H1 (cell line): ENCODE data around the gene SPEF1. TPM values are rescaled to one million over a fixed set of nuclear protein-coding genes. Genes with fewer than 3 reads are reported as not detected.

Experiments used
- CTCF ChIA-PET: fragments of 300-600 bp; sonication (Branson Sonifier 250); formaldehyde crosslinking; loops from one replicate; lab custom pipeline; 2021; ENCODE audit not compliant: partially characterized antibody; lab: Charles Lee
- POLR2A ChIA-PET: fragments of 300-600 bp; sonication (Branson Sonifier 250); formaldehyde crosslinking; loops from one replicate; lab custom pipeline; 2021; ENCODE audit warnings: inconsistent platforms; ENCODE audit not compliant: partially characterized antibody; lab: Charles Lee
- DNase-seq, 2 experiments: peaks; one replicate each; pipeline versions ENCODE4 v3.0.0 to v3.0.0-alpha.2; 2010 to 2022; ENCODE audit warnings: low spot score in 2 of 2, low read depth in 1 of 2, mixed read lengths in 1 of 2
- FAIRE-seq: peaks from 2 replicates; lab custom pipeline; 2011; peaks lifted over from hg19 to GRCh38; lab: Jason Lieb, UNC
- H2AFZ ChIP-seq: 2 replicates; pipeline ENCODE4 v1.8.1; 2012; ENCODE audit warnings: low read length, inconsistent platforms
- H2AK5ac ChIP-seq: 2 replicates; pipeline ENCODE4 v1.6.1; 2013; ENCODE audit warnings: low read depth, low read length
- H2BK120ac ChIP-seq: replicated peaks from 2 replicates; pipeline ENCODE3; 2013; ENCODE audit warnings: low read depth, low read length, inconsistent platforms
- H2BK12ac ChIP-seq: 2 replicates; pipeline ENCODE4 v1.6.1; 2013; ENCODE audit warnings: low read depth, low read length
- H2BK15ac ChIP-seq: 2 replicates; pipeline ENCODE4 v1.6.1; 2013; ENCODE audit warnings: low read length
- H2BK20ac ChIP-seq: 2 replicates; pipeline ENCODE4 v1.6.1; 2013; ENCODE audit warnings: low read length
- H2BK5ac ChIP-seq: 2 replicates; pipeline ENCODE4 v1.6.1; 2013; ENCODE audit warnings: low read depth, low read length
- H3K14ac ChIP-seq: 2 replicates; pipeline ENCODE4 v1.6.1; 2013; ENCODE audit warnings: inconsistent platforms; ENCODE audit not compliant: insufficient read length
- H3K18ac ChIP-seq: 2 replicates; pipeline ENCODE4 v1.6.1; 2013; ENCODE audit warnings: low read length; ENCODE audit errors: extremely low read depth
- H3K23ac ChIP-seq: 2 replicates; pipeline ENCODE4 v1.6.1; 2013; ENCODE audit warnings: inconsistent platforms; ENCODE audit not compliant: insufficient read length
- H3K23me2 ChIP-seq: 2 replicates; pipeline ENCODE4 v1.6.1; 2013; ENCODE audit warnings: low read depth, low read length
- H3K27ac ChIP-seq: 2 replicates; pipeline ENCODE4 v1.6.1; 2011; ENCODE audit warnings: low read depth, low read length, inconsistent platforms
- H3K27me3 ChIP-seq, 4 experiments: replicated peaks in 1 of 4; 1 replicate in 1 of 4; 2 replicates in 3 of 4; pipeline versions ENCODE4 v1.6.1 to v1.8.1; 2011 to 2013; ENCODE audit warnings: low read length in 3 of 4, mild to moderate bottlenecking in 3 of 4, inconsistent platforms in 2 of 4, mixed read lengths in 2 of 4, moderate library complexity in 1 of 4; ENCODE audit not compliant: control insufficient read depth in 3 of 4, insufficient read depth in 3 of 4; ENCODE audit errors: extremely low read depth in 1 of 4
- H3K36me3 ChIP-seq, 4 experiments: 2 replicates each; pipeline versions ENCODE4 v1.6.1 to v1.8.1; 2011 to 2013; ENCODE audit warnings: mild to moderate bottlenecking in 4 of 4, low read length in 3 of 4, moderate library complexity in 2 of 4, control low read depth in 1 of 4, inconsistent platforms in 1 of 4; ENCODE audit not compliant: insufficient read depth in 4 of 4, control insufficient read depth in 2 of 4
- H3K4ac ChIP-seq: replicated peaks from 2 replicates; pipeline ENCODE3; 2013; ENCODE audit warnings: low read length, low read depth, mixed read lengths, inconsistent platforms; ENCODE audit not compliant: insufficient read length
- H3K4me1 ChIP-seq, 4 experiments: replicated peaks in 1 of 4; 1 replicate in 1 of 4; 2 replicates in 3 of 4; pipeline versions ENCODE4 v1.6.1 to v1.8.1; 2011 to 2013; ENCODE audit warnings: low read length in 3 of 4, inconsistent platforms in 2 of 4, mixed read lengths in 1 of 4; ENCODE audit not compliant: insufficient read depth in 4 of 4, control insufficient read depth in 3 of 4
- H3K4me2 ChIP-seq, 2 experiments: 2 replicates each; pipeline versions ENCODE4 v1.6.1 to v1.8.1; 2011 to 2013; ENCODE audit warnings: low read depth in 2 of 2, low read length in 2 of 2, control low read depth in 1 of 2, inconsistent platforms in 1 of 2, mild to moderate bottlenecking in 1 of 2; ENCODE audit not compliant: insufficient read depth in 1 of 2
- H3K4me3 ChIP-seq, 4 experiments: fragments of 200-600, 300-600 bp in 1 of 4; sonication (generic), shearing (Covaris generic), sonication (Bioruptor Twin) in 1 of 4; 2 replicates each; pipeline versions ENCODE4 v1.5.1 to v1.8.1; 2011 to 2016; ENCODE audit warnings: low read length in 4 of 4, low read depth in 3 of 4, control low read depth in 2 of 4, inconsistent platforms in 2 of 4, mild to moderate bottlenecking in 2 of 4, mixed read lengths in 1 of 4, moderate library complexity in 1 of 4; ENCODE audit not compliant: insufficient read depth in 2 of 4; ENCODE audit errors: extremely low read depth in 1 of 4
- H3K56ac ChIP-seq: replicated peaks from 2 replicates; pipeline ENCODE3; 2013; ENCODE audit warnings: low read depth, mild to moderate bottlenecking, mixed read lengths, low read length, inconsistent platforms; ENCODE audit not compliant: insufficient read length
- H3K79me1 ChIP-seq: 2 replicates; pipeline ENCODE4 v1.6.1; 2013; ENCODE audit warnings: low read depth, low read length, control low read depth
- H3K79me2 ChIP-seq, 2 experiments: 2 replicates each; pipeline versions ENCODE4 v1.6.1 to v1.8.1; 2012 to 2013; ENCODE audit warnings: low read length in 2 of 2, mild to moderate bottlenecking in 2 of 2, inconsistent platforms in 1 of 2; ENCODE audit not compliant: insufficient read depth in 2 of 2, control insufficient read depth in 1 of 2
- H3K9ac ChIP-seq, 4 experiments: replicated peaks in 1 of 4; 1 replicate in 1 of 4; 2 replicates in 3 of 4; pipeline versions ENCODE4 v1.6.1 to v1.8.1; 2011 to 2013; ENCODE audit warnings: low read depth in 3 of 4, low read length in 3 of 4, control low read depth in 2 of 4, mild to moderate bottlenecking in 2 of 4, moderate library complexity in 2 of 4, inconsistent platforms in 1 of 4; ENCODE audit errors: extremely low read depth in 1 of 4
- H3K9me3 ChIP-seq, 2 experiments: 2 replicates each; pipeline versions ENCODE4 v1.6.1 to v1.8.1; 2012 to 2013; ENCODE audit warnings: mild to moderate bottlenecking in 2 of 2, moderate library complexity in 2 of 2, control low read depth in 1 of 2, inconsistent platforms in 1 of 2, low read depth in 1 of 2, low read length in 1 of 2, mixed read lengths in 1 of 2; ENCODE audit not compliant: insufficient read depth in 2 of 2
- H4K20me1 ChIP-seq, 2 experiments: replicated peaks in 1 of 2; 2 replicates each; pipeline versions ENCODE3 to v1.8.1; 2011 to 2013; ENCODE audit warnings: inconsistent platforms in 2 of 2, low read length in 2 of 2, mild to moderate bottlenecking in 1 of 2; ENCODE audit not compliant: insufficient read depth in 2 of 2, control insufficient read depth in 1 of 2
- H4K5ac ChIP-seq: 2 replicates; pipeline ENCODE4 v1.6.1; 2013; ENCODE audit warnings: low read length, low read depth, mixed read lengths, inconsistent platforms; ENCODE audit not compliant: insufficient read length
- H4K8ac ChIP-seq: 2 replicates; pipeline ENCODE4 v1.8.0; 2013; ENCODE audit warnings: mild to moderate bottlenecking, moderate library complexity, low read length, inconsistent platforms; ENCODE audit not compliant: insufficient read depth; ENCODE audit errors: extremely low read depth
- H4K91ac ChIP-seq: replicated peaks from 2 replicates; pipeline ENCODE3; 2013; ENCODE audit warnings: low read length, mixed read lengths, inconsistent platforms; ENCODE audit not compliant: insufficient read length
- EZH2 ChIP-seq: fragments of 200-600 bp; sonication (generic); IDR thresholded peaks from 2 replicates; pipeline ENCODE4 v1.7.1; 2012; ENCODE audit warnings: low read depth, mild to moderate bottlenecking, moderate library complexity, low read length, inconsistent platforms; ENCODE audit not compliant: severe bottlenecking
- GABPA ChIP-seq: IDR thresholded peaks from 2 replicates; pipeline ENCODE4 v1.6.1; 2011; ENCODE audit warnings: mild to moderate bottlenecking, low read length, moderate library complexity, borderline replicate concordance; ENCODE audit not compliant: insufficient read depth
- PHF8 ChIP-seq: fragments of 200-600 bp; sonication (generic); conservative IDR thresholded peaks from 2 replicates; pipeline ENCODE4 v1.7.1; 2012; ENCODE audit warnings: low read depth, mild to moderate bottlenecking, inconsistent platforms, low read length, moderate library complexity
- SIX5 ChIP-seq: IDR thresholded peaks from 2 replicates; pipeline ENCODE4 v1.6.1; 2011; ENCODE audit warnings: mild to moderate bottlenecking, low read depth, low read length
- SRF ChIP-seq: IDR thresholded peaks from 2 replicates; pipeline ENCODE4 v1.6.1; 2011; ENCODE audit warnings: mild to moderate bottlenecking, low read depth, low read length, moderate library complexity
- WGBS, 2 experiments: shearing (Covaris generic) in 1 of 2; methylation state at CpG; one replicate each; pipeline versions ENCODE4 v1.1.6 to v1.1.7; 2013 to 2015; ENCODE audit warnings: low lambda C conversion rate in 2 of 2, mixed read lengths in 2 of 2, inconsistent platforms in 1 of 2, low coverage in 1 of 2, missing lambda C conversion rate in 1 of 2; ENCODE audit not compliant: insufficient replicate concordance in 2 of 2, insufficient coverage in 1 of 2, insufficient read length in 1 of 2; ENCODE audit errors: extremely low coverage in 1 of 2, missing lambda C conversion rate in 1 of 2; 5-methylcytosine and 5-hydroxymethylcytosine counted together
- polyA plus RNA-seq, 7 experiments: library from polyadenylated mRNA; depleted of rRNA in 3 of 7; stranded (reverse) in 5 of 7; unstranded in 2 of 7; fragments of >200 nt in 5 of 7; fragments of 200-250 nt in 2 of 7; gene quantifications; 1 replicate in 5 of 7; 2 replicates in 1 of 7; 4 replicates in 1 of 7; pipeline versions ENCODE4 v1.2.1 to v1.2.3, GENCODE V29; 2011 to 2013; ENCODE audit warnings: missing spikeins in 2 of 7, mixed read lengths in 2 of 7
- total RNA-seq: library from RNA; stranded (reverse); fragmentation: NEBNext Ultra II Directional; extraction: Animal tissue kit (Norgen Biotek cat#: 25700); gene quantifications from 2 replicates; pipeline ENCODE4 v1.2.1, GENCODE V29; 2021

The SPEF1 gene
- total and polyA plus RNA-seq, 2 of the 8 experiments (the other 6 are each of a cell fraction or from before 2014, with no cell fraction given) = 0.51 to 0.71 TPM

- H3K79me1 ChIP-seq = peaks cover 8% of the 10 kb centered on the region
- peaks cover 0 to 5% of the 10 kb centered on the region in 2 experiments; a peak in 1 of 4 replicates for H3K79me2 ChIP-seq
- no peak overlapping the region for H3K4ac ChIP-seq
- no peak overlapping the region for H3K56ac ChIP-seq
- no peak overlapping the region for H2AK5ac ChIP-seq
- peaks cover 3% of the 10 kb centered on the region; the same call in 1 of the 2 replicates for H3K23me2 ChIP-seq
- no peak overlapping the region for H4K8ac ChIP-seq
- peaks cover 0 to 15% (median 2%) of the 10 kb centered on the region in 4 experiments; a peak in 5 of 8 replicates for H3K36me3 ChIP-seq
- peaks cover 0 to 5% (median 0%) of the 10 kb centered on the region in 4 experiments; a peak in 3 of 7 replicates for H3K4me1 ChIP-seq
- no peak overlapping the region for H2BK120ac ChIP-seq
- WGBS, 2 experiments = 77% methylated on average over 2 of the region's 2 CpGs; no CpG with 5 or more reads in 1 of the 2 experiments
- no peak overlapping the region for H2BK20ac ChIP-seq
- H3K27me3 ChIP-seq = no peaks in the 10 kb centered on the region
- no peak overlapping the region for H3K4me3 ChIP-seq
- ChIA-PET CTCF (interaction anchor here (0.6 to 18.6 kb wide), 11 partner anchors 5 to 187 kb away, joined by 3 to 308 read pairs (median 5); partner anchors contain the start of genes ADISSP, HSPA12B and SIGLEC1), POLR2A (interaction anchor here (0.6 to 5.9 kb wide), 6 partner anchors 7 to 23 kb away, joined by 3 to 46 read pairs (median 8); partner anchors contain the start of gene ADISSP)
- H4K91ac ChIP-seq = no peak overlapping the region
- H3K4me2 ChIP-seq = no peak overlapping the region
- no peak overlapping the region for H3K23ac ChIP-seq
- no peak overlapping the region for H3K14ac ChIP-seq
- no peak overlapping the region for H3K18ac ChIP-seq
- no peak overlapping the region for H2BK12ac ChIP-seq
- H2BK5ac ChIP-seq = no peak overlapping the region
- no peak overlapping the region for H3K9ac ChIP-seq
- H2BK15ac ChIP-seq = no peak overlapping the region
- H3K9me3 ChIP-seq = no peaks in the 10 kb centered on the region
- no peak overlapping the region for H2AFZ ChIP-seq
- peaks cover 8 to 27% of the 10 kb centered on the region in 2 experiments for H4K20me1 ChIP-seq
- no peak for FAIRE-seq
- DNase-seq = no peak
- H4K5ac ChIP-seq = no peak overlapping the region
- no peak overlapping the region for H3K27ac ChIP-seq
- no peak for TF ChIP-seq PHF8
- no peak for TF ChIP-seq SRF
- no peak for TF ChIP-seq GABPA
- no peak for TF ChIP-seq EZH2
- TF ChIP-seq SIX5 = no peak
These were observed 24.0 kb downstream of the SPEF1 start for GRCh38 chr20:3757268-3757667.
